MM.1S (cell line): Measurements from ENCODE around the gene SF3B4.

Source experiments
- CTCF ChIP-seq: fragments of 300-600 bp; sonication (generic); IDR thresholded peaks from 2 replicates; pipeline ENCODE4 v1.5.1; 2016; ENCODE audit warnings: antibody characterized with exemption, low read length, mixed read lengths
- EZH2 ChIP-seq: fragments of 300-600 bp; sonication (generic); optimal IDR thresholded peaks from 2 replicates; pipeline ENCODE3; 2017; ENCODE audit warnings: low read depth, mild to moderate bottlenecking, antibody characterized with exemption, low read length, mixed read lengths
- EZH2phosphoT487 ChIP-seq: fragments of 300-600 bp; sonication (generic); IDR thresholded peaks from 2 replicates; pipeline ENCODE4 v1.6.1; 2018; ENCODE audit warnings: antibody characterized with exemption, low read length

- no peak for TF ChIP-seq CTCF
- TF ChIP-seq EZH2: no peak
- no peak for TF ChIP-seq EZH2phosphoT487
Observed at GRCh38 chr1:149936170-149936991, 8.8 kb upstream of the SF3B4 start, which contains the start of gene MTMR11.
